ENCODE measurements around the gene ASTN2.

ASTN2 gene

DNA sequence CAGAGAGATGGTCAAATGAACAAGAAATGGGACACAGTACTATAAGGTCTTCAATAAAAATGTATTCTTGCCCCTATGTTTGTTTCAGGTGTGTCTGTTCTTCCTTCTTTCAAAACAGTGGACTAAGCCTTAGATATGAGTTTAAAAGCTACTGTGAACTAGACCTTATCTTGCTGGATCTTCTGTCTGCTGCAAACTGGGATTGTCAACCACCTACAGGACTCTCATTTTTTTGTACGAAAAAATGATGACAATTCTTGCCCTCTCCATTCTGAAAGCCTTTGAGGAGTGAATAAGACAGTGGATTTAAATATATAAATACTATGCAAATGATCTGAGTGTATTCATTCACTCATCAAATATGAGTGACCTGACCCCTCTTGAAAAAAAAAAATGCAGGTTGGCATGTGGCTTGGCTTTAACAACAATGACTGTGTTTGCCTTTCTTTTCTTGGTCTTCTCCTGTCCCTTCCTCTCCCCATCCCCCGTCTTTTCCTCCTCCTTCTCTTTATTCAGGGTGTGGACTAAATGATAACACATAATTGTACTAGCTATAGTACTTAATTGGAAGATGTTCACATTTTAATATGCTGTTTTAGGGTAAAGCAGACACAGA lies 963.2 kb downstream of the ASTN2 start:
- no peak for DNase-seq (ENCODE audit: low spot score)

DNA sequence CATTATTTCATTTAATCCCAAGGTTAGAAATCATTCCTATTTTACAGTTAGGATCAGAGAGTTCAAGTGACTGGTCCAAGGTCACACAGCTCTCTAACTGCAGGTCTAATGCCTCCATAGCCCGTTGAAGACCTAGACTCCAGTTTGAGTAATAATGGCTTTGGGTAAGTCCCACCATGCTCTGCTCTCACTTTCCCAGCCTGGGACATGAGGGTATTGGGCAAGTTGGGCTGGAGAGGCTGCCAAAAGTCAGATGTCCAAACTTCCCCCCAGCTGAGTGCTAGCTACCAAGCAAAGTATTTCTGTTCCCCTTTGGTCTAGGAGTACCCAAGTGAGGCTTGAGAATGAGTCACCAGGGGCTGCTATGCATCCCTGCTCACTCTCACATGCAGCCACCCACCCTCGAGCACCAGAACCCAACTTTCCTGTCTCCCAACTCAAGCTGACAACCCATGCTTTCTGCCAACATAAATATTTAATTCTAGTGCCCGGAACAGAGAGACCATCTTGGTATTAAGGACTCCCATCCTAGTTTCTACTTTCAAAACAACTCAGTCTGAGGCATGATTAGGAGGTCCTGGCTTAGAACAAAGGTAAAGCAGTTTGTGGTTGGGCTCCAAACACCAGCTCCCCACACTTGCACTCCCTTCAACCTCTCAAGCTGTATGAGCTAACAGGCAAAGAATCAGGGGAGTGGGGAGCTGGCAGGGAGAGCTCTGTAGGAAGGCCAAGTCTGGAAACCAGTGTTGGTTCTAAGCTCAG lies 964.3 kb downstream of the ASTN2 start:
- peak; percentile 22 for DNase-seq (ENCODE audit: low spot score)

DNA sequence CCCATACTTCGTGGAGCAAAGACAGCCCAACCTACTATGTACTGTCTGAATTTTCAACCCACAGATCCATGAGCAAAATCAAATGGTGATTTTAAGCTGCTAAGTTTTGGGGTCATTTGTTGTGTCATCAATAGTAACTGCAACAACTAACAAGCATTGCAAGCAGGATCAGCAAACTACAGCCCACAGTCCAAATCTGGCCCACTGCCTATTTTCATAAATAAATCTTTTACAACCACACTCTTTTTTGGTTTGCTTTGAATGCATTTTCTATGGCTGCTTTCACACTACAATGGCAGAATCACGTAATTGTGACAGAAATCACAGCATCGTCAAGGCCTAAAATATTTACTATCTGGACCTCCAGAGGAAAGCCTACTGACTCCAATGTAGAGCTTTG lies 964.9 kb downstream of the ASTN2 start:
- no peak for DNase-seq (ENCODE audit: low spot score)

DNA sequence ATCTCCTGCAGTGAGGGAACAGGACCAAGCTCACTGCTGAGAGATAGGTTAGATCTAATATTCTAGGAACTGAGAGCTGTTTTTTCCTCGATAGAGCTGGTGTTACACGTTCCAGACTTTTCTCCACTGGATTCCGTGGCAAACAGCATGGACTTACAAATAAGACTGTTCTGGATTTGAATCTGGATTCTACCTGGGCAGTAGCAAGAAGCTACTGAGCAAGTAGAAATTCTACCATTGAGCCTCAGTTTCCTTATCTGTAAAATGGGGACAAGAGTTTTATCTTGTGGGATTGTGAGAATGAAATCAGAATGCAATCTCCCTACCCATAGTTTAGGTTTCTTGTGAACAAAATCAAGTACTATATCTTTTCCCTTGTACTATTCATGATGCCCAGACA lies 966.4 kb downstream of the ASTN2 start:
- DNase-seq (ENCODE audit: low spot score): no peak

DNA sequence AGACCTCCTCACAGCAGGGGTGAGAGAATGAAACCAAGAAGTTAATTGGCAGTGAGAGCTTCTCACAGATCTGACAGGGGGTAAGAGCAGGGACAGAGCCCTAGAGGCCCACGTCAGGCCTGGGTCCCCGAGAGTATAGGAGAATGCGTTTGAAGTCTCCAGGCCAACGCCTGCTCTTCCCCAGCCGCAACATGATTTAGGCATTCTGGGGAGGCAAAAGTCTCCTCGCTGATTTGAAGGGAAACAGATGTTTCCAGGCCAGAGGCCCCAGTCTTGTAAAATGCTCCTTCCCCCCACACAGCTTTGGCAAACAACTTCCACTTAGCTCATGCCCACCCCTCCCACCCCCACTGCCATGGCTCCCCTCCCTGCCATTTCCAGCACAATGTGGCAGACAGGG lies 966.9 kb downstream of the ASTN2 start:
- no peak for DNase-seq (ENCODE audit: low spot score)

DNA sequence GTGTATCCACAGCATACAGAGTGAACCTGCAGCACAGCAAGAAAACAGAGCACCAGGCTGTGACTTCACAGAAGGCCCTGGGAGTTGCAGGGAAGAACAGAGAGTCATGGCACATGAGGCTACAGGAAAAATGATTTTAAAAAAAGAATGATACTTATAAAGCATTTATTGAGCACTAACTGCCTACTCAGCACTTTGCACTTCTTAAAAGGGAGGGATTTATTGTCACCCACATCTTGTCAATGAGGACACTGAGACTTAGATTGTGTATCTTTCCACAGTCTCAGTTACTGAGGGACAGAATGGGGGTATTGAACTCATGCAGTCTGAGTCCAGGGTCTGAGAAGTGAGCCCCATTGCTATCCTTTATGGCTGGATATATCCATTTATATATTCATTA lies 972.3 kb downstream of the ASTN2 start:
- DNase-seq (ENCODE audit: low spot score): no peak

DNA sequence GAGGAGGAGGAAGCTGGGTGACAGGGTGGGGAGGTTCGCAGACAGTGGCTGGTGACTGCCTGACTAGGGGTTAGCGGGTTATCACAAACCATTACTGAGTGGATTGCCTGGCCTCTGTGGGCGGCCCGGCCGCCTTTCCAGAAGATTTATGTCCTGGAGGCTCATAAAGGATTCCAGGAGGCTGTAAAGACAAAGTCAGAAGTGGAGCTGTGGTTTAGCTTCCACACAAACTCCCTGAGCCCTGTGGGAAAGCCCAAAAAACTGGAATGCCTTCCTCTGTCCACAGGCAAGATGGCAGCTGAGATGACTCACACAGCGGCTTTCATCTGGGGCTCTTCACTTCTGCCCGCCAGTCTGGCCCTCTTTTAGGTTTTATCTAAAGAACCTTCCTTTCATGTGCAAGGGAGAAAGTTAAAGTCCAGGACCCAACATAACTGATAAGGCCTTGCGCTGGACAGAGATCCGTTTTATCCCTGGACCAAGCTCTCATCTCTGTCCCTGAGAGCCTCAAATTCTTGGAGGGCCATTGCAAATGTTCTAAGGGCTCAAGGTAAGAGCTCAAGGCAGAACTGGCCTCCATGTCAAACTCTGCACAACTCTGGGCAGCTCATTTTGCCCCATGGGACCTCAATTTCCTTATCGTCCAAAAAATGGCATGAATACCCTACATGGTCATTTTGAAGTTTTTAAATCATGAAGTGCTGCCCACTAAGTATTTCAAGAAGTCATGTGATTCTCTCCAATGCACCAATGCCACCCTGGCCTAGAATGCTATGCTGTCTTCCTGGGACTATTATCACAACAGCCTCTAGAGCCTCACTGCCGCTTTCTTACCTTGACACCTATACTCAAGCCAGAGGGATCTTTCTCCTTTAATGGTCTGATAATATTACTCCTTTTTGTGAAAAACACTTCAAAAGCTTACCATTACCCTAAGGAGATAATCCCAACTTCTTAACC lies 977.2 kb downstream of the ASTN2 start:
- DNase-seq (ENCODE audit: low spot score): no peak

DNA sequence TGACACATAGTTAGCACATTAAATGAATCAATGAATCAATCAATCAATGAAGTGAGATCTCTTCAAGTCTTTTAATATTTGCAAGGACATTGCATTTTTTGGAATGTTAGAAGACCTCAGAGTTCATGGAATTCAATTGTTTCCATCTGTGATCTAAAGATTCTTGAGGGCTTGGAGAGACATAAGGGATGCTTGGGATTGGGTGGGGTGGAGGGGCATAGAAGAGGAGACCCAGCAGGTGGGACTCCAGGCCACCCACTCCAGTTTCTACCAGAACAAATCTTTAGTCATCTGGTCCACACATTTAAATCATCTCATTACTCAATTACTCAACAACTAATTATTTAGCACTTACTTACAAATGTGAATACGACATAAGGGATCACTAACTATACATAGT lies 978.7 kb downstream of the ASTN2 start:
- DNase-seq (ENCODE audit: low spot score): no peak

DNA sequence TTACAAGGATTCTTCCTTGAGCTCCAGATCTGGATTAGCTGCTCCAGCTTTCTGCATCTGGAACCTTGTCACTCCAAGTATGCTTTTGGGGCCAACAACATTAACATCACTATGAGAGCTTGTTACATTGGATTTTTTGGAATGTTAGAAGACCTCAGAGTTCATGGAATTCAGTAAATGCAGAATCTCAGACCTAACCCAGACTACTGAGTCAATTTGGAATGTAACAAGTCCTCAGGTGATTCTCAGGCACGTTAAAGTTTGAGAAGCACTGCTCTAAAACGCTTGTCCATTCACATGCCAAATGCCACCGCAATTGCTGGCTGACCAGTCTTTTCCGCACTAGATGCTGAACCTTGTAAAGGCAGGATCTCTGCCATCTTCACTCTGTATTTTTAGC lies 979.2 kb downstream of the ASTN2 start:
- no peak for DNase-seq (ENCODE audit: low spot score)

DNA sequence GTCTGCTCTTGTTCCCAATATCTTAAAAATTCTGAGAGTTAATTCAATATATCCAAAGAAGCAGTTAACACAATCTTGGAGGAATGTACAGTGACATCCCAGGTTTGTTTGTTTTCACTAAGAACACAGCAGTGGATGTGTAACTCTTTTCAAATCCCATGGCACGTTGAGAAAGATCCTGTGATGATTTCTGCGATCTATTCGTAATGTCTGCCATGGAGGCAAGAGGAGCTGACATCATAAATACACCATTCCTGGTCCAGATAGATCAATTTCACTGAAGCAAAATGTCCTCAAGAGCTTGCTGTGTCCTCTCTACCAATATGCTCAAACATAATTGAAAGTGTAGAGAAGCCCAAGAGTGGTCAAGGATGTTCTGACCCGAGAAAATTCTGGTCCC lies 980.5 kb downstream of the ASTN2 start:
- DNase-seq (ENCODE audit: low spot score): no peak

DNA sequence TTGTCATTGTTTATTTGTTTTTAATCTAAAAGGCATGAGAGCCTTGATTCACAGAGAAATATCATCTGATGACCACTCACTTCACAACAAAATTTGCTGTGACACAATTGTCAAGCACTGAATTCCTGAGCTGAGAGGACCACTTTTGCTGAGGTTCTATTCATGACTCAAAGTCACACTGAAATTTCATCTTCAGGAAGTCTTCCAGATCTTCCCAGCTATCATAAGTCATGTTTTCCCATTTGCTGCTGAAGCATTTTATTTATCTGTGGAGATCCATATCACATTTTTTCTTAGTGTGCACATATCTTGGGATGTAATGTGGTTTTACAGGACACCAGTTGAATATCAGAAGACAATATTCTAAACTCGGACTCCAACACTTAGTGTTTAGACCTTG lies 982.8 kb downstream of the ASTN2 start:
- DNase-seq (ENCODE audit: low spot score): no peak

DNA sequence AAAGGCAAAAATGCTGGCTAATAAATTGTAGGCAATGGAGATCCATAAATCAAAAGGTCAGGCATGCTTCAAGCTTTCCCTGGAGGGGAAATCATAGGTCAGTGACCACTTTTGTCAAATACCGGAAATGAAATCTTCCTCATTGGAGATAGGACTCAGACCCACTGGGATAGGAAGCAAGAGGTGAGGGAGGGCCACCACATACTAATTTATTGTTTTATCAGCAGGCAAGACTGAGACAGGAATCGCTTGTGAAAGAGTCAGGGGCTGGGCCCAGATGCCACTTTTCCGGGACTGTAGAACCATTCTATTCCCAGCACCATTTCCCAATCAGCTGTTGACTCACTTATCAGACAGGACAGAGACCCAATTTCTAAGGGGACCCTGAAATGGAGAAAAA lies 984.0 kb downstream of the ASTN2 start:
- DNase-seq (ENCODE audit: low spot score): no peak

DNA sequence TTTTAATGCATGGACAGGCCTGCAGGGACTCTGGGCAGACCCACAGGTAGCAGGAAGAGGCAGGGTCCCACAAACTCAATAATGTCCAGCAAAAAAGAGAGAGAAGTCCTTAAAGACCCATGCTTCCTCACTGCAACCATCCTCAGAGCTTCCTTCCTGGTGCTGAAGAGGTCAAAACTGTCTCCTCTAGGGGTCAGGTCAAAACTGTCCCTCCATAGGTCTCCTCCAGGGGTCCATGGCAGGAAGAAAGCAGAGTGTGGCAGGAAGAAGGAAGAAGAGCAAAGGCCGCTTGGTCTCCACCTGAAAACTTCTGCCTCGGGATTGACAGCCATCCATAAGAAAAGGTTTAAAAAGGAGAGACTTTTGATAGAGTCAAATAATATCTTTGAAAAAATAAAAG lies 989.6 kb downstream of the ASTN2 start:
- no peak for DNase-seq (ENCODE audit: low spot score)

DNA sequence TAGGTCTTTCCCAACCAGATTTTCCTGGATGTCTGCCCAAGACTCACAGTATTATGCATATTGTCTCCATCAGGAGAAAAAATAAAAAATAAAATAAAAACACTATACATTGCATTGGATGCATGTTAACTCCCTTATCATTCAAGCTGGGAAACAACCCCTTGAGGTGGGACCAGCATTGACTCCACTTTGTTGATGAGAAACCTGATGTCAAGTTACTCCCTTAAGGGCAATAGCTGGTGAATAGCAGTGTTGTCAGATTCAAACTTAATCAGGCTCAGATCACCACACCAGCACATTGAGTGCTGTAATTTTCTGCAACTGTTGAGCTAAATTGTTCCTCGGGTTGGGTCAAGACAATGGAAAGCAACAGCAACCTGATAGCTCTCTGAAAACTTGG lies 991.7 kb downstream of the ASTN2 start:
- DNase-seq (ENCODE audit: low spot score): no peak

DNA sequence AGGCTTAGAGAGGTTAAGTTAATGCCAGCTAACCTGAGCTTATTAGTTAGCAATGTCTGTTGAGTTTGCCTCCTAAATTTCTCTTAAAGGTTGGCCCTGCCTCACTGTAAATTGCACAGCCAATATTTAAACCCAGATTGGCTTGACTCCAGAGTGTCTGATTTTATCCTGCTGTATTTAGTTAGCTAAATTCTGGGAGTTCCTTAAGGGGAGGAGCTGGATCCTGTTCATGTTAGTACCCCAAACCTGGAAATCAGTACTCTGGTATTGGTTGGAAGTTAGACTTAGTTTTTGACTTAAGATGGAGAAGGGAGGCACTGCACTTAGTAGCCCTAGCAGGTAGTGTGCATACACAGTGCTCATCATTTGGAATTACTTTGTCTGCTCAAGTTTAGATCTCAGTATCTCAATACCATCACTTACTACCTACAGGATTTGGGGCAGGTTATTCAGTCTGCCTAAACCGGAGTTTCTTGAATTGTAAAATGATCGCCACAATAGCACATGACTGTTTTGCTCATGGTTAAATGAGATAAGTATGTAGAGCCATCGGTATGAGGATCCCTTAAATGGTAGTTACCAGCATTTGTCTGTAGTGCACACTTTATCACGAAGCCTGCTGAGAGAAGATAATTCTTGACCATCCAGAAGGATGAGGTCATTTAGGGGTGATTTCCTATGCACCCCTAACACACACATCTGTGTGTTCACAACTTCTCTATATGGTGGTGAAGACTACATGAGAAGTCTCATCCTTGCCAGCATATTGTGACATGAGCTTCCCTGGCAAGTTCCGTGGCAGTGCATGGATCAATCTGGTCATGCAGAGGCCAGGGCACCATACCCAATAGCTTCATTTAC lies 992.5 kb downstream of the ASTN2 start:
- no peak for DNase-seq (ENCODE audit: low spot score)

DNA sequence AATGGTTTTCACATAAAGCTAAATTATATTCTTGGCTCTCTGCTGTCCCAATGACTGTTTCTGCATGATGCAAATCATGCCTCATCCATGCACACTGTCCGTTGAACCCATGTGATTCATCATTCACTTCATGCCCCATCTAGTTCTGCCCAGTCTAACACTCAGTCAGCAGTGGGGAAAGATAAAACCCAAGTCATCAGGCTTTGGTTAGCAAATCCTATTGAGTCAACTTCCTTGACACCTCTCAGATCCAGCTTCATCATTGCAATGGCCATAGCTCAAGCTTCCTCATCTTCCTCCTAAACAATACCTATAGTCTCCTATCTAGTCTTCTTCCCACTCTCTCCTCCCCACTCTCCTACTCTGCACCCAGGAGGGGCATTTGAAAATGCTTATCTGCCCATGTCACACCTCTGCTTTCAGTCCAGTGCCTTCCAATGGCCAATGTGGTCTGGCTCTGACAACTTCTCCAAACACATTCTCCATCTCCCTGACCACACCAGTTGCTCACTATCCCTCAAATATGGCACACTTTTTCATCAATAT lies 993.8 kb downstream of the ASTN2 start:
- peak; percentile 12 for DNase-seq (ENCODE audit: low spot score)

DNA sequence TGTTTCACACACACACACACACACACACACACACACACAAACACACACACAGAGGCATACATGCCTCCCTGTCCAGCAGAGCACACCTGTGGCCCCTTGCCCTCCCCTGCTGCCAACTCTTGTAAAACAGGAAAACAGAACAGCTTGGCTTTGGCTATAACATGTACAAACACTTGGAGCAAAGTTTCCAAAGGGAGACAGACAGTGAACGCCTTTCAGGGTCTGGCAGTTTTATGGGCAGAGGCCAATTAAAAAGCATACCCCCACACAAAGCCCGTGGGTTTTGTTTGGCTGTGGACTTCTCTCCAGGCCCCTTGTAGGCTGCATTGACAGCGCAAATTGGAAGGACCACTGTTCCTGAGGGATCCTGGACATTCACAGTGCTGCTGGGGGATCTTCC lies 995.7 kb downstream of the ASTN2 start:
- no peak for DNase-seq (ENCODE audit: low spot score)

DNA sequence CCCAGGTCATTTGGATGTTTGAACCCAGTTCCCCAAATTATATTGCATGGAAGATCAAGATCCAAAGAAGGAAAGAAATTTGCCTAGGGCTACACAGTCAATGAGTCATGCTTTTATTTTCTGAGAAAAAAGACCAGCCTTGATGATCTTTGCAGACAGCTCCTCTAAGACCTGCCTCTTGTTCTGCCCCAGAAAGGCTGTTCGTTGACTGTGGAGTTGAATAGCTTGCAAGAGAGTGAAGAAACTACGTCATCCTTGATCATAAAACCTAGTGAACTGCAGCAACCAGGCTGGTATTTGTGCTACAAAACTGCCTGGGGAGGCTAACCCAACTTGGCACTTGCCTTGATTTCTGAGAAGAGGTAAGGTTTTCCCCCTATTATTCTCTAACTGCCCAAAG lies 997.4 kb downstream of the ASTN2 start:
- DNase-seq (ENCODE audit: low spot score): no peak

DNA sequence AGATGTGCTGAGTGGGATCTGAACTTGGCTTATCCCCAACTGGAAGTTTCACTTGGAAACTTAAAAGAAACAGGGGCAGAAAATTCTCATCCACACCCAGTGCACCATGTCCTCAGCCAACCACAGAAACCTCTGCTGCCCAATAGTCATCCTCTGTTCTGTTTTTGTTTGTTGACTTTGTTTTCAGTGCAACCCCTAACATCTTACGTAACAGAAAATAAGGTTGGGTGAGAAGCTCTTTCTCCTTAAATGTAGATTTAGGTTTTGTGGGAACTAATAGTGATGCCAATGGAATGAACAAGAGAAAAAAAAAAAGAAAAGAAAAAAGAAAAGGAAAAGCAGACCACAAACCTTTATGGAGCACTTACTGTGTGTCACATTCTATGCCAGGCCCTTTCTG lies 998.4 kb downstream of the ASTN2 start:
- no peak for DNase-seq (ENCODE audit: low spot score)

DNA sequence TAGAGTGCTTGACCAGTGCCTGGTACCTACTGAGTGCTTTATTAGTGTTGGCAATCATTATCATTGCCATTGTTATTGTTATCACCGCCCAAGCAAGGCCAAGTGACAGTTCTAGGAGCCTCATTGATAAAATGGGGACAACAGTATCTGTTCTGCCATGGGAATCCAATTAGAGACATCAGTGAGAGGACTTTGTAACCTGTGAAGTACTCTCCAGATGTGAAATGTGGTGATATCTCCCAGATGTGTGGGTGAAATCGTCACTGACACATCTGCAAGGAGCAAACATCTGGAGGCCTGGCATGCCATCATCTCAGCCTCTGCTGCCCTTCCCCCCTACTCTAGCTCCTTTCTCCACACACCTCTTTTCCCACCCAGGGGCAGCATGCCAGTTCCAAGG lies 1000.5 kb downstream of the ASTN2 start:
- no peak for DNase-seq (ENCODE audit: low spot score)

DNA sequence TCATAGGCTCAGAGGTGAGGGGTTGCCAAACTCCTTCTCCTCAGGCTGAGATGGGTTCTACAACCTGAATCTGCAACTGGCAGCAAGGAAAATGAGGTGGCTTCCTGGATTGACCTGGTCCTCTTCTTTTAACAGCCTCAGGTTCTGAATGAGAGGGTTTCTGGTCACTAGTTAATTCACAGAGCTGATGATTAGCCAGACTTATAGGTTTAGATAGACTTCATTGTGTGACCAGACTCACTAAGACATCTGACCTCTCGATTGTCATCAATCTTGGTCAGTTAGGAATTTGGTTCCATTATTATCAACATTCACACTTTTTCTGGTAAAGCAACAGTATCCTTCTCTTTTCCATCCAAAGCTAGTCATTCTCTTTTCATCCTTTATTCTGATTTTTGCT lies 1003.4 kb downstream of the ASTN2 start:
- DNase-seq (ENCODE audit: low spot score): no peak

DNA sequence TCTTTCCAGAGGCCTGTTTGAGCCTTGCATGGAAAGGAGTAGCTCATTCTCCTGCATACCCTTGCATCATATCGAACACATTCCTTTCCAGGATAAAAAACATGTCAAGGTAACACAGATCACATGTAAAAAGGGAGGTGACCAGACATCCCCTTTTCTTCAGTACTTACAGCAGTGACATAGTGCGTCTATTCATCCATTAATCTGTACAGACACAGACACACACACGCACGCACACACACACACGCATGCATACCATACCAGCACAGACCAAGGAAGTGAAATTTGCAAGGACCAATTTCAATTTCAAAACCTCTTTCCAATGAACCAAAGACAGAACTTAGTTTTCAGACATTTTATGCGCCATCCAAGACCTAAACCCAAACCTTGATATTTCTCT lies 1005.2 kb downstream of the ASTN2 start:
- no peak for DNase-seq (ENCODE audit: low spot score)

All from AG08396 (cell line).